HFF-Myc (cell line): Measurements from ENCODE around the gene KLHL40.
A peak's percentile ranks its signal among the peaks of the same experiment; 100 is the strongest.

Experiments
- DNase-seq: peaks from one replicate; pipeline ENCODE4 v3.0.0-alpha.2; 2011; ENCODE audit warnings: low read depth; ENCODE audit errors: extremely low read depth
- H3K4me3 ChIP-seq: replicated peaks from 2 replicates; pipeline ENCODE4 v1.5.1; 2011; ENCODE audit warnings: low read depth, mild to moderate bottlenecking, control low read depth, low read length
- CTCF ChIP-seq: IDR thresholded peaks from 2 replicates; pipeline ENCODE4 v1.5.1; 2012; ENCODE audit warnings: mild to moderate bottlenecking, low read depth, low read length, control low read depth; ENCODE audit errors: missing control alignments

Gene KLHL40

GRCh38 chr3:42653303-42653559 lies 32.1 kb upstream of the KLHL40 start:
- TF ChIP-seq CTCF, result no peak
- DNase-seq, result no peak
- peak overlapping the region; percentile 74 for H3K4me3 ChIP-seq

GRCh38 chr3:42653560-42654330 lies 31.6 kb upstream of the KLHL40 start, which contains the start of gene ZBTB47:
ZBTB47 (plus strand) TSS chr3:42653697; CDS start chr3:42658356, 4,659 bp downstream.
- no peak for DNase-seq
- peak within 1 kb of the TSS; percentile 74 for H3K4me3 ChIP-seq
- no peak for TF ChIP-seq CTCF

- no peak for TF ChIP-seq CTCF
- DNase-seq, result no peak
- peak overlapping the region; percentile 74 for H3K4me3 ChIP-seq
Observed at GRCh38 chr3:42654331-42655201, 30.8 kb upstream of the KLHL40 start.

- peak overlapping the region; percentile 74 for H3K4me3 ChIP-seq
- DNase-seq, result no peak
- no peak for TF ChIP-seq CTCF
Observed at GRCh38 chr3:42655331-42655888, 29.9 kb upstream of the KLHL40 start.

GRCh38 chr3:42655980-42656679 lies 29.2 kb upstream of the KLHL40 start:
- no peak for TF ChIP-seq CTCF
- DNase-seq, result no peak
- H3K4me3 ChIP-seq, result no peak overlapping the region; the same call in 1 of the 2 replicates

GRCh38 chr3:42656680-42657610 lies 28.4 kb upstream of the KLHL40 start:
- no peak for DNase-seq
- TF ChIP-seq CTCF, result no peak
- H3K4me3 ChIP-seq, result no peak overlapping the region
